ENCODE data around the gene LAMTOR5. TPM values are rescaled to one million over a fixed set of nuclear protein-coding genes. Genes with fewer than 3 reads are reported as not detected.
"Not testable (repeated sequence)": the region's sequence is repeated elsewhere in the genome, so short reads cannot be mapped to it uniquely, and the experiment has no call there.

The LAMTOR5 gene
- total RNA-seq, 1 experiment from 2014 or later = 68.1 TPM

DNA sequence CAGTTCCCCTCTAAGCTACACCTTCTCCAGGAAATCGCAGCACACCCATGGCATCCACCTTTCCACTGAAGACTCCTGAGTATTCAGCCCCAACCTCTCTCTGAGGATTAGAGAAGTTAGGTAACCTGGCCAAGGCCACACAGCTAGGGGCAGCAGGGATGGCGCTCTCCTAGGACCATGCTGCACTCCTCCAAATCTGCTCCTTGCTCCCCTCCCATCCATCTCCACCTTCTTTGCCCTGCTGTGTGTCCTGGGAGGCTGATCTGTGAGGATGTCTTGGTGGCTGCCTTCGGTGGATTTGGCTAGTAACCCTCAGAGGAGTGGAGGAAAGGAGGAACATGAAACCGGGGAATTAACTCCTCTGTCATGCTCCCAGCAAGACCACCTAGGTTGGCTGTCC, 23.4 kb upstream of the LAMTOR5 start:
- in situ Hi-C loops (cut with HindIII; ENCODE audit: low sequenced_read_pairs) = no loop called here
- no peak for DNase-seq (ENCODE audit: low spot score)

- in situ Hi-C loops (cut with HindIII; ENCODE audit: low sequenced_read_pairs) = no loop called here
- DNase-seq (ENCODE audit: low spot score) = no peak
Observed at GRCh38 chr1:110430366-110430765, 22.9 kb upstream of the LAMTOR5 start.

- in situ Hi-C loops (cut with HindIII; ENCODE audit: low sequenced_read_pairs) = no loop called here
- DNase-seq (ENCODE audit: low spot score) = no peak
Observed at GRCh38 chr1:110428946-110429345, 21.5 kb upstream of the LAMTOR5 start.

- no peak for DNase-seq (ENCODE audit: low spot score)
- in situ Hi-C loops (cut with HindIII; ENCODE audit: low sequenced_read_pairs) = no loop called here
Observed at GRCh38 chr1:110426854-110427253, 19.4 kb upstream of the LAMTOR5 start.

DNA sequence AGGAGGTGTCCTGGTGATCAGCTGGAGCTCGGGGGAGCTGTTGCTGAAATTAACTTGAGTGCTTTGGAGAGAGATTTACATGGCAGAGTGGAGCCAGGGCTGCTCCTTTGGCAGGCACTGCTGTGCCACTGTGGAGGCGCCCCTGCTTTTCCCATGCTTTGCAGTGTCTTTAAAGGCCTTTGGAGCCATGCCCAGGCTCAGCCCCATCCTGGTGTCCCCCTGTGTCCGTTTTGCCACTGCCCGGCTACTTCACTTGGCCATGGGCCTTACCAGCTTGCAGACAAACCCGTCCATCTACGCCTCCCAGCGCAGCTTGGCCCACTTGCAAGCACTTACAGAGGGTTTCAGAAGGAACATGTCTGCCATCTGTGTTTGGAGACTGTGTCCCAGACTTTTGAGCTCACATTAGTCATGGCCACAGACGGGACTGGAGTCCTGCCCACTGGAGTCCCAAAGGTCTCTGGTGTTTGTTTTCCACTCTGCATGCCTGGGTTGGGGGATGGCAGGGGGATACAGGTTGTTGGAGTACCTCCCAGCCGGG, 18.2 kb upstream of the LAMTOR5 start:
- in situ Hi-C loops (cut with HindIII; ENCODE audit: low sequenced_read_pairs) = no loop called here

DNA sequence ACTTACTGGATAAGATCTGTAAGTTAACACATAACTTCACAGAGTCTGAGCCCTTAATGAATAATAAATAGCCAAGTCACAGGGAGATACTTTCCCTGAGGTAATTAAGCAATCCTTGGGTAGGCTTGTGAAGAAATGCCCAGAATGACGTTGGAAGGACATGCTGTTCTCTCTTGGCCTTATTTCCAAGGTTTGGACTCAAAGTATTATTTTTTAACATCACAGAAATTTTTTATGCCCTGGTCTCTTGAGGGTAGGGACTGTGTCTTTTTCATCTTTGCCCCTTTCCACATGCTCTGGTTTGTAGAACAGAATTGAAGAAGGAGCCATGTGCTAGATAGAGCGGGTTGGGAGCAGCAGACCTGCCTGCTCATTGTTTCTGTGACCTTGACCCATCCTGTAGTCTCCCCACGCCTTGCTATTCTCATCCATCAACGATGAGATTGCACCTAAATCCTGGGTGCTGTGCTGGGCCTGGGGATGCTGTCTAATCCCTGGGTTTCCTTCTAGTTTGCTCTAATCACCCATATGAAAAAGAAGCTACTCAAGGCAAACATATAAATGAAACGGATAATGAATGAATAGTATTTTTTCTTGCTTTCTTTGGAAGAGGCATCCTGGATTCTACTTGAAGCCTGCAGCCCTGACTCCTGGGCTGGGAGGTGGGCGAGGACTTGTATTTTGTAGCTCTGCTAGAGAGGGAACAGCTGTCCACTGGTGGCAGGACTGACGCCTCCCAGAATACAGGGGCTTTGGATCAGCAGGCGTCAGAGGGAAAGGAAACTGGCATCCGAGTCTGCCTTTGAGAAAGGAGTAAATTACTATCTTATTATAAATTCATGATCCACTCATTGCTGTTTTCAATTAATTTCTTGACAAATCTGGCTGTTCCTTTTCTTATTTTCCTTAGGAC, 17.5 kb upstream of the LAMTOR5 start:
- DNase-seq (ENCODE audit: low spot score) = no peak
- in situ Hi-C loops (cut with HindIII; ENCODE audit: low sequenced_read_pairs) = no loop called here

More for the DNA sequence above, 18.2 kb upstream of the LAMTOR5 start:
- peak; percentile 89 for DNase-seq (ENCODE audit: low spot score)

GRCh38 chr1:110420874-110421793, 13.6 kb upstream of the LAMTOR5 start:
- in situ Hi-C loops (cut with HindIII; ENCODE audit: low sequenced_read_pairs) = no loop called here
- no peak for DNase-seq (ENCODE audit: low spot score)

GRCh38 chr1:110420023-110420662, 12.6 kb upstream of the LAMTOR5 start:
- no peak for DNase-seq (ENCODE audit: low spot score)
- in situ Hi-C loops (cut with HindIII; ENCODE audit: low sequenced_read_pairs) = no loop called here

GRCh38 chr1:110418729-110419128, 11.2 kb upstream of the LAMTOR5 start:
- in situ Hi-C loops (cut with HindIII; ENCODE audit: low sequenced_read_pairs) = no loop called here
- no peak for DNase-seq (ENCODE audit: low spot score)

GRCh38 chr1:110413045-110413444, 5.6 kb upstream of the LAMTOR5 start:
- in situ Hi-C loops (cut with HindIII; ENCODE audit: low sequenced_read_pairs); DNase-seq (ENCODE audit: low spot score): not testable (repeated sequence)

- in situ Hi-C loops (cut with HindIII; ENCODE audit: low sequenced_read_pairs) = no loop called here
- peak; percentile 85 for DNase-seq (ENCODE audit: low spot score)
Observed at GRCh38 chr1:110412576-110412975, 5.1 kb upstream of the LAMTOR5 start.

- in situ Hi-C loops (cut with HindIII; ENCODE audit: low sequenced_read_pairs) = no loop called here
Observed at GRCh38 chr1:110411173-110411735, 3.8 kb upstream of the LAMTOR5 start.

GRCh38 chr1:110409316-110409715, 1.8 kb upstream of the LAMTOR5 start:
- in situ Hi-C loops (cut with HindIII; ENCODE audit: low sequenced_read_pairs) = no loop called here

More at GRCh38 chr1:110411173-110411735, 3.8 kb upstream of the LAMTOR5 start:
- no peak for DNase-seq (ENCODE audit: low spot score)

DNA sequence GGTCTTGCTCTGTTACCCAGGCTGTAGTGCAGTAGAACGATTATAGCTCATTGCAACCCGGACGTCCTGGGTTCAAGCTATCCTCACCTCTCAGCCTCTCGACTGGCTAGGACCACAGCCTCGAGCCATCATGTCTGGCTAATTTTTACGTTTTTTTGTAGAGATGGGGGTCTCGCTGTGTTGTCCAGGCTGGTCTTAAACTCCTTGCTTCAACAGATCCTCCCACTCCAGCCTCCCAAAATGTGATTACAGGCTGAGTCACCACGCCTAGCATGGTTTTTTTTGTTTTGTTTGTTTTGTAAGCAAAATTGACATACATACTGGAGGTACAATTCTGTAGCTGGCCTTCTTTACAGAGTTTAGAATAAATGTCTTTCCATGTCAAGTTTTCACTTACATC, 994 bp upstream of the LAMTOR5 start:
- in situ Hi-C loops (cut with HindIII; ENCODE audit: low sequenced_read_pairs) = no loop called here
- DNase-seq (ENCODE audit: low spot score) = no peak

More at GRCh38 chr1:110409316-110409715, 1.8 kb upstream of the LAMTOR5 start:
- no peak for DNase-seq (ENCODE audit: low spot score)

GRCh38 chr1:110406407-110406806, 1.1 kb downstream of the LAMTOR5 start:
- in situ Hi-C loops (cut with HindIII; ENCODE audit: low sequenced_read_pairs); DNase-seq (ENCODE audit: low spot score): not testable (repeated sequence)

DNA sequence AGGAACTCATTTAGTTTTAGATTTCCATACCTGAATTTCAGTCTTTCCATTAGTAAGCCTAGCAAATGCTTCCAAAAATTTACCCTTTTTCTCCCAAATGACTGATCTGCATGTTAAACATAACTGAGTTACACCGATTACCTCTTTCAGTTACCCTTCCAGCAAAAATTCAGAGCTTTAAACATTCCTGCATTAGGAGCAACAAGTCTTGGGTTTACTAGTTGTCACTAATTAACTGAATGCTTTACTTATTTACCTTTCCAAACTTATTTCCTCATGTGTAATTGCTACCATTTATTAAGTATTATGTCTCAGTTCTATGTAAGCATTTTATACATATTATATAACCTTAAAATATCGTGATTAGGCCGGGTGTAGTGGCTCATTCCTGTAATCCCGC, 3.1 kb downstream of the LAMTOR5 start:
- no peak for DNase-seq (ENCODE audit: low spot score)

GRCh38 chr1:110403805-110404204, 3.7 kb downstream of the LAMTOR5 start:
- in situ Hi-C loops (cut with HindIII; ENCODE audit: low sequenced_read_pairs) = no loop called here
- DNase-seq (ENCODE audit: low spot score) = no peak

More for the DNA sequence above, 3.1 kb downstream of the LAMTOR5 start:
- in situ Hi-C loops (cut with HindIII; ENCODE audit: low sequenced_read_pairs) = no loop called here

DNA sequence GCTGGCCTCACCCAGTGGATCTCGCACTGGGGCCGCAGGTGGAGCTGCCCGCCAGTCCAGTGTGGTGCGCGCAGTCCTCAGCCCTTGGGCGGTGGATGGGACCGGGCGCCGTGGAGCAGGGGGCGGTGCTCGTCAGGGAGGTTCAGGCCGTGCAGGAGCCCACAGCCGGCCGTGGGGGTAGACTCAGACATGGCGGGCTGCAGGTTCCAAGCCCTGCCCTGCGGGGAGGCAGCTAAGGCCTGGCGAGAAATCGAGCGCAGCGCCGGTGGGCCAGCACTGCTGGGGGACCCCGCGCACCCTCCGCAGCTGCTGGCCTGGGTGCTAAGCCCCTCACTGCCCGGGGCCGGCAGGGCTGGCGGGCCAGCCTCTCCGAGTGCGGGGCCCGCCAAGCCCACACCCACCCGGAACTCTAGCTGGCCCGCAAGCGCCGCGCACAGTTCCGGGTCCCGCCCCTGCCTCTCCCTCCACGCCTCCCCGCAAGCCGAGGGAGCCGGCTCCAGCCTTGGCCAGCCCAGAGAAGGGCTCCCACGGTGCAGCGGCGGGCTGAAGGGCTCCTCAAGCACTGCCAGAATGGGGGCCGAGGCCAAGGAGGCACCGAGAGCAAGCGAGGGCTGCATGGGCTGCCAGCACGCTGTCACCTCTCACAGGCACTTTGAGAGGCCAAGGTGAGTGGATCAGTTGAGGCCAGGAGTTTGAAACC, 11.1 kb downstream of the LAMTOR5 start:
- DNase-seq (ENCODE audit: low spot score); in situ Hi-C loops (cut with HindIII; ENCODE audit: low sequenced_read_pairs): not testable (repeated sequence)

All from G401 (cell line).